HepG2 (cell line): ENCODE data around the gene PIGO. TPM values are rescaled to one million over a fixed set of nuclear protein-coding genes. Genes with fewer than 3 reads are reported as not detected.
A peak's percentile ranks its signal among the peaks of the same experiment; 100 is the strongest.

Experiments
- ATAC-seq: fragments of 200-7000 bp; cut with Tn5 transposase; 3 replicates; pipeline ENCODE4 v1.9.1; 2020; ENCODE audit warnings: mild to moderate bottlenecking, moderate library complexity
- BruUV-seq: library from RNA; stranded (reverse); fragments of 400-500 nt; replicated peaks from 2 replicates; lab custom pipeline; 2021; lab: Mats Ljungman, UMichigan
- CTCF ChIA-PET: fragments of 300-600 bp; formaldehyde crosslinking; extraction: SDS; loops from one replicate; lab custom pipeline; 2021; ENCODE audit warnings: low total read pairs, inconsistent platforms, low intra/inter-chr PET ratio; lab: Yijun Ruan, JAX
- POLR2A ChIA-PET: fragments of 350-600 bp; sonication (Branson Sonifier 250); formaldehyde crosslinking; loops from one replicate; lab custom pipeline; 2020; ENCODE audit warnings: antibody characterized with exemption, inconsistent platforms; lab: Yijun Ruan, JAX
- DNase-seq: peaks from one replicate; pipeline ENCODE4 v3.0.0-alpha.2; 2015; ENCODE audit warnings: low spot score
- FAIRE-seq: peaks from 3 replicates; lab custom pipeline; 2011; peaks lifted over from hg19 to GRCh38; lab: Jason Lieb, UNC
- H2AFZ ChIP-seq: one replicate; pipeline ENCODE4 v1.6.1; 2011; ENCODE audit warnings: low read length, inconsistent platforms
- H3K27ac ChIP-seq: fragments of 300-600 bp; 3 replicates; pipeline ENCODE4 v1.8.0; 2011; ENCODE audit warnings: mixed run types, mild to moderate bottlenecking, mixed read lengths, low read length, inconsistent platforms; ENCODE audit not compliant: insufficient read depth; ENCODE audit errors: extremely low read length
- H3K27me3 ChIP-seq, 2 experiments: fragments of 200-600 bp in 1 of 2; 2 replicates in 1 of 2; 3 replicates in 1 of 2; pipeline versions ENCODE4 v1.6.0 to v1.8.0; 2011; ENCODE audit warnings: low read length in 2 of 2, mild to moderate bottlenecking in 2 of 2, moderate library complexity in 2 of 2, inconsistent platforms in 1 of 2; ENCODE audit not compliant: insufficient read depth in 2 of 2, control insufficient read depth in 1 of 2
- H3K36me3 ChIP-seq, 2 experiments: fragments of 200-600 bp in 1 of 2; replicated peaks in 1 of 2; 2 replicates in 1 of 2; 3 replicates in 1 of 2; pipeline versions ENCODE4 v1.5.1 to v1.8.0; 2011; ENCODE audit warnings: low read length in 2 of 2, inconsistent platforms in 1 of 2; ENCODE audit not compliant: insufficient read depth in 2 of 2, control insufficient read depth in 1 of 2
- H3K4me1 ChIP-seq: 2 replicates; pipeline ENCODE4 v1.5.1; 2012; ENCODE audit warnings: low read length, inconsistent platforms; ENCODE audit not compliant: insufficient read depth
- H3K4me2 ChIP-seq: 2 replicates; pipeline ENCODE4 v1.6.0; 2011; ENCODE audit warnings: low read depth, low read length, inconsistent platforms
- H3K4me3 ChIP-seq, 3 experiments: fragments of 200-600 bp in 1 of 3; sonication (generic), shearing (Covaris generic) in 1 of 3; replicated peaks in 1 of 3; 2 replicates each; pipeline ENCODE4 v1.5.1; 2011 to 2016; ENCODE audit warnings: low read length in 3 of 3, inconsistent platforms in 2 of 3, low read depth in 2 of 3, mild to moderate bottlenecking in 2 of 3, control low read depth in 1 of 3, mixed read lengths in 1 of 3; ENCODE audit not compliant: insufficient read depth in 1 of 3
- H3K79me2 ChIP-seq: one replicate; pipeline ENCODE4 v1.6.1; 2011; ENCODE audit warnings: low read length, inconsistent platforms; ENCODE audit not compliant: insufficient read depth
- H3K9ac ChIP-seq: 2 replicates; pipeline ENCODE4 v1.6.0; 2011; ENCODE audit warnings: mild to moderate bottlenecking, low read depth, low read length, inconsistent platforms; ENCODE audit not compliant: insufficient read depth
- H3K9me3 ChIP-seq: 2 replicates; pipeline ENCODE4 v1.5.1; 2012; ENCODE audit warnings: mild to moderate bottlenecking, low read length
- H4K20me1 ChIP-seq: 2 replicates; pipeline ENCODE4 v1.6.0; 2011; ENCODE audit warnings: inconsistent platforms, mild to moderate bottlenecking, low read length, moderate library complexity; ENCODE audit not compliant: insufficient read depth
- FOSL2 ChIP-seq: sonication (generic); formaldehyde crosslinking; IDR thresholded peaks from 2 replicates; pipeline ENCODE4 v1.4.0; 2020; ENCODE audit warnings: missing genetic modification reagents
- HNRNPL ChIP-seq: fragments of 200-400 bp; formaldehyde crosslinking; IDR thresholded peaks from 2 replicates; pipeline ENCODE4 v1.6.1; 2017; ENCODE audit warnings: mild to moderate bottlenecking, low read depth, low read length
- THAP11 ChIP-seq: IDR thresholded peaks from 2 replicates; pipeline ENCODE4 v1.6.1; 2016; ENCODE audit warnings: missing biosample characterization, missing genetic modification reagents
- ZSCAN29 ChIP-seq: sonication (generic); formaldehyde crosslinking; conservative IDR thresholded peaks from 2 replicates; pipeline ENCODE4 v1.4.0; 2020; ENCODE audit warnings: mild to moderate bottlenecking, missing genetic modification reagents
- WGBS: methylation state at CpG from one replicate; pipeline ENCODE4 v1.1.6; 2017; ENCODE audit warnings: low lambda C conversion rate; 5-methylcytosine and 5-hydroxymethylcytosine counted together
- in situ Hi-C: cut with HindIII; loops from 2 replicates; pipeline ENCODE4 v1.10.0; 2017; ENCODE audit warnings: low pct_unique_long_range_greater_than_20kb; ENCODE audit not compliant: extremely low pct_ligation_motif_present
- intact Hi-C: fragments of 100-400 bp; cut with micrococcal nuclease; formaldehyde crosslinking; loops from one replicate; pipeline ENCODE4 v1.10.0; 2022; ENCODE audit not compliant: unreplicated experiment
- polyA plus RNA-seq, 8 experiments: library from polyadenylated mRNA; depleted of rRNA in 3 of 8; stranded (reverse) in 7 of 8; unstranded in 1 of 8; fragments of >200 nt; fragmentation: Illumina TruSeq in 4 of 8; extraction: Trizol in 4 of 8; gene quantifications; 2 replicates each; pipeline versions ENCODE4 v1.2.1 to v1.2.3, GENCODE V29; 2011 to 2016; ENCODE audit warnings: low read depth in 4 of 8, missing spikeins in 1 of 8, mixed read lengths in 1 of 8; ENCODE audit not compliant: insufficient read depth in 1 of 8
- total RNA-seq, 5 experiments: library from RNA; depleted of rRNA; stranded (reverse); fragments of >200 nt; fragmentation: Illumina TruSeq; extraction: Trizol; gene quantifications; 2 replicates each; pipeline ENCODE4 v1.2.3, GENCODE V29; 2016; ENCODE audit warnings: low read depth in 1 of 5
- TF ChIP-seq, protein P1 (sequence below): sonication (generic); formaldehyde crosslinking; IDR thresholded peaks from 2 replicates; pipeline ENCODE4 v1.9.0; 2022; ENCODE audit warnings: low read depth, missing genetic modification reagents
- TF ChIP-seq, protein P2 (sequence below): sonication (generic); formaldehyde crosslinking; IDR thresholded peaks from 2 replicates; pipeline ENCODE4 v1.4.0; 2020; ENCODE audit warnings: mild to moderate bottlenecking, missing genetic modification reagents

Gene PIGO
- total and polyA plus RNA-seq, 2 of the 13 experiments (the other 11 are each of a cell fraction or from before 2014, with no cell fraction given) = 20.5 to 26.2 TPM

DNA sequence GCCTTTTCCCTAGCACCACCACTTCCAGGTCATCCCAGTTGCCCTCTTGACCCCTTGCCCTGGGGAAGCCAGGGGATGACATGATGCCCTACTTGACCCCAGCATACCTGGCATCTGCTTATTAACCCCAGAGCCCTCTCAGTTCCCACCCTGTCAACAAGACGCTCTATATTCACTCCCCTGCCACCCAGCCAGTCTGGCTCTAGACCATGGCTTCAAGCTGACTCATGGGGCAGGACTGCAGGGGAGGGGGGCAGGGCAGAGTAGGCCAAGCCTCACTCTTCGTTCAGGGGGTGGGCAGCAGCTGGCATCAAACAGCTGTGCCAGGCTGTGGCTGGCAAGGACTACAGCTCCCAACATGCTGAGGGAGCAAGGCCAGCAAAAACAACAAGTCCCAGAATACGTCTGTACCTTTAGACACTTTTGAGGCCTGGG lies 14.0 kb upstream of the PIGO start:
- peak overlapping the region; percentile 85 to 86 (median 85); a peak in 5 of 6 replicates for H3K4me3 ChIP-seq
- H3K4me1 ChIP-seq = peaks cover 42% of the 10 kb centered on the region
- H3K4me2 ChIP-seq = peak overlapping the region; percentile 86
- TF ChIP-seq, protein P1, sequence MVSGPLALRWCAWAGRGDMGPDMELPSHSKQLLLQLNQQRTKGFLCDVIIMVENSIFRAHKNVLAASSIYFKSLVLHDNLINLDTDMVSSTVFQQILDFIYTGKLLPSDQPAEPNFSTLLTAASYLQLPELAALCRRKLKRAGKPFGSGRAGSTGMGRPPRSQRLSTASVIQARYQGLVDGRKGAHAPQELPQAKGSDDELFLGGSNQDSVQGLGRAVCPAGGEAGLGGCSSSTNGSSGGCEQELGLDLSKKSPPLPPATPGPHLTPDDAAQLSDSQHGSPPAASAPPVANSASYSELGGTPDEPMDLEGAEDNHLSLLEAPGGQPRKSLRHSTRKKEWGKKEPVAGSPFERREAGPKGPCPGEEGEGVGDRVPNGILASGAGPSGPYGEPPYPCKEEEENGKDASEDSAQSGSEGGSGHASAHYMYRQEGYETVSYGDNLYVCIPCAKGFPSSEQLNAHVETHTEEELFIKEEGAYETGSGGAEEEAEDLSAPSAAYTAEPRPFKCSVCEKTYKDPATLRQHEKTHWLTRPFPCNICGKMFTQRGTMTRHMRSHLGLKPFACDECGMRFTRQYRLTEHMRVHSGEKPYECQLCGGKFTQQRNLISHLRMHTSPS (CRISPR knock-in tag) = 0 out of 2 replicates have a peak, but pooled peaks have one; percentile 45
- no peak for TF ChIP-seq ZSCAN29
- 0 out of 2 replicates have a peak, but pooled peaks have one; percentile 43 for TF ChIP-seq HNRNPL
- TF ChIP-seq, protein P2, sequence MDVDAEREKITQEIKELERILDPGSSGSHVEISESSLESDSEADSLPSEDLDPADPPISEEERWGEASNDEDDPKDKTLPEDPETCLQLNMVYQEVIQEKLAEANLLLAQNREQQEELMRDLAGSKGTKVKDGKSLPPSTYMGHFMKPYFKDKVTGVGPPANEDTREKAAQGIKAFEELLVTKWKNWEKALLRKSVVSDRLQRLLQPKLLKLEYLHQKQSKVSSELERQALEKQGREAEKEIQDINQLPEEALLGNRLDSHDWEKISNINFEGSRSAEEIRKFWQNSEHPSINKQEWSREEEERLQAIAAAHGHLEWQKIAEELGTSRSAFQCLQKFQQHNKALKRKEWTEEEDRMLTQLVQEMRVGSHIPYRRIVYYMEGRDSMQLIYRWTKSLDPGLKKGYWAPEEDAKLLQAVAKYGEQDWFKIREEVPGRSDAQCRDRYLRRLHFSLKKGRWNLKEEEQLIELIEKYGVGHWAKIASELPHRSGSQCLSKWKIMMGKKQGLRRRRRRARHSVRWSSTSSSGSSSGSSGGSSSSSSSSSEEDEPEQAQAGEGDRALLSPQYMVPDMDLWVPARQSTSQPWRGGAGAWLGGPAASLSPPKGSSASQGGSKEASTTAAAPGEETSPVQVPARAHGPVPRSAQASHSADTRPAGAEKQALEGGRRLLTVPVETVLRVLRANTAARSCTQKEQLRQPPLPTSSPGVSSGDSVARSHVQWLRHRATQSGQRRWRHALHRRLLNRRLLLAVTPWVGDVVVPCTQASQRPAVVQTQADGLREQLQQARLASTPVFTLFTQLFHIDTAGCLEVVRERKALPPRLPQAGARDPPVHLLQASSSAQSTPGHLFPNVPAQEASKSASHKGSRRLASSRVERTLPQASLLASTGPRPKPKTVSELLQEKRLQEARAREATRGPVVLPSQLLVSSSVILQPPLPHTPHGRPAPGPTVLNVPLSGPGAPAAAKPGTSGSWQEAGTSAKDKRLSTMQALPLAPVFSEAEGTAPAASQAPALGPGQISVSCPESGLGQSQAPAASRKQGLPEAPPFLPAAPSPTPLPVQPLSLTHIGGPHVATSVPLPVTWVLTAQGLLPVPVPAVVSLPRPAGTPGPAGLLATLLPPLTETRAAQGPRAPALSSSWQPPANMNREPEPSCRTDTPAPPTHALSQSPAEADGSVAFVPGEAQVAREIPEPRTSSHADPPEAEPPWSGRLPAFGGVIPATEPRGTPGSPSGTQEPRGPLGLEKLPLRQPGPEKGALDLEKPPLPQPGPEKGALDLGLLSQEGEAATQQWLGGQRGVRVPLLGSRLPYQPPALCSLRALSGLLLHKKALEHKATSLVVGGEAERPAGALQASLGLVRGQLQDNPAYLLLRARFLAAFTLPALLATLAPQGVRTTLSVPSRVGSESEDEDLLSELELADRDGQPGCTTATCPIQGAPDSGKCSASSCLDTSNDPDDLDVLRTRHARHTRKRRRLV = no peak
- peak; percentile 58; the same call in 1 of the 2 replicates for TF ChIP-seq THAP11 (CRISPR knock-in tag)
- peak; percentile 67 for TF ChIP-seq FOSL2 (CRISPR knock-in tag)
- no peak for DNase-seq
- no peak for ATAC-seq
- intact Hi-C loops = no loop called here
- H4K20me1 ChIP-seq = no peaks in the 10 kb centered on the region
- H3K36me3 ChIP-seq = peaks cover 0 to 4% of the 10 kb centered on the region in 2 experiments; a peak in 1 of 5 replicates
- H3K79me2 ChIP-seq = no peaks in the 10 kb centered on the region
- WGBS = 18% methylated on average over 1 of the region's 3 CpGs
- FAIRE-seq = no peak
- no TSS peak for BruUV-seq
- no peaks in the 10 kb centered on the region; a peak in 1 of 5 replicates for H3K27me3 ChIP-seq
- CTCF ChIA-PET = no interaction called here
- POLR2A ChIA-PET = interaction anchor here (0.6 to 2.5 kb wide), 3 partner anchors 8 to 140 kb away, joined by 3 to 17 read pairs (median 15); partner anchors contain the start of genes STOML2 and VCP
- H3K9me3 ChIP-seq = no peaks in the 10 kb centered on the region
- no peak overlapping the region for H3K27ac ChIP-seq
- peak overlapping the region; percentile 69; the same call in 1 of the 2 replicates for H3K9ac ChIP-seq
- no peak overlapping the region for H2AFZ ChIP-seq
- in situ Hi-C loops = loop anchor here (10.0 kb wide), 1 partner anchor 544 kb away; the partner anchor contains the start of genes CCDC107, RMRP and SIT1
